GM06990 (cell line): ENCODE measurements around the gene FKBP15.

Source experiments
- DNase-seq: peaks from one replicate; pipeline ENCODE4 v3.0.0-alpha.2; 2011; ENCODE audit not compliant: insufficient read length; ENCODE audit errors: extremely low read depth
- H3K27me3 ChIP-seq: replicated peaks from 2 replicates; pipeline ENCODE4 v1.6.0; 2011; ENCODE audit warnings: low read length; ENCODE audit not compliant: control insufficient read depth, insufficient read depth
- H3K36me3 ChIP-seq: 2 replicates; pipeline ENCODE4 v1.5.1; 2011; ENCODE audit warnings: low read length; ENCODE audit not compliant: control insufficient read depth, insufficient read depth
- H3K4me3 ChIP-seq: replicated peaks from 2 replicates; pipeline ENCODE4 v1.5.1; 2011; ENCODE audit warnings: low read depth, mild to moderate bottlenecking, control low read depth, low read length
- CTCF ChIP-seq: IDR thresholded peaks from 2 replicates; pipeline ENCODE4 v1.5.1; 2011; ENCODE audit warnings: low read length, control low read depth, mild to moderate bottlenecking, inconsistent platforms; ENCODE audit not compliant: insufficient read depth, poor library complexity, severe bottlenecking

The FKBP15 gene

GRCh38 chr9:113215132-113215531 lies 5.9 kb downstream of the FKBP15 start:
- H3K27me3 ChIP-seq, result no peaks in the 10 kb centered on the region
- H3K36me3 ChIP-seq, result peaks cover 2% of the 10 kb centered on the region
- no peak for TF ChIP-seq CTCF
- no peak for DNase-seq
- H3K4me3 ChIP-seq, result no peak overlapping the region

- TF ChIP-seq CTCF, result no peak
- Histone ChIP-seq H3K27me3 (no peaks in the 10 kb centered on the region), H3K4me3 (no peak overlapping the region), H3K36me3 (peaks cover 4% of the 10 kb centered on the region)
- DNase-seq, result no peak
These were observed 10.3 kb downstream of the FKBP15 start for GRCh38 chr9:113210815-113211214.

GRCh38 chr9:113205861-113206260 lies 15.2 kb downstream of the FKBP15 start:
- no peak for DNase-seq
- peaks cover 6% of the 10 kb centered on the region for H3K36me3 ChIP-seq
- TF ChIP-seq CTCF, result no peak
- H3K27me3 ChIP-seq, result no peaks in the 10 kb centered on the region
- no peak overlapping the region for H3K4me3 ChIP-seq

GRCh38 chr9:113205432-113205831 lies 15.6 kb downstream of the FKBP15 start:
- DNase-seq, result no peak
- H3K36me3 ChIP-seq, result peaks cover 4% of the 10 kb centered on the region
- TF ChIP-seq CTCF, result no peak
- H3K4me3 ChIP-seq, result no peak overlapping the region
- H3K27me3 ChIP-seq, result no peaks in the 10 kb centered on the region

- Histone ChIP-seq H3K4me3 (no peak overlapping the region), H3K36me3 (peaks cover 3% of the 10 kb centered on the region; the same call in 1 of the 2 replicates), H3K27me3 (no peaks in the 10 kb centered on the region)
- no peak for TF ChIP-seq CTCF
- DNase-seq, result no peak
These were observed 21.3 kb downstream of the FKBP15 start for GRCh38 chr9:113199683-113200329.

- no peaks in the 10 kb centered on the region for H3K27me3 ChIP-seq
- no peak for TF ChIP-seq CTCF
- H3K36me3 ChIP-seq, result peaks cover 11% of the 10 kb centered on the region
- no peak overlapping the region for H3K4me3 ChIP-seq
- DNase-seq, result no peak
These were observed 28.6 kb downstream of the FKBP15 start for GRCh38 chr9:113192455-113192854.
